HepG2 (cell line): ENCODE data around the gene ABCG5. TPM values are rescaled to one million over a fixed set of nuclear protein-coding genes. Genes with fewer than 3 reads are reported as not detected.

Experiments used
- ATAD3A ChIP-seq: sonication (generic); formaldehyde crosslinking; IDR thresholded peaks from 2 replicates; pipeline ENCODE4 v1.4.0; 2020; ENCODE audit warnings: missing genetic modification reagents
- KAT8 ChIP-seq: IDR thresholded peaks from 2 replicates; pipeline ENCODE4 v1.6.1; 2016; ENCODE audit warnings: missing genetic modification reagents, missing compliant biosample characterization
- KLF6 ChIP-seq: IDR thresholded peaks from 2 replicates; pipeline ENCODE4 v1.8.0; 2016; ENCODE audit warnings: missing biosample characterization, missing genetic modification reagents
- LCORL ChIP-seq, 2 experiments: fragments of 450-650 bp in 1 of 2; sonication (generic) in 1 of 2; formaldehyde crosslinking in 1 of 2; IDR thresholded peaks; 2 replicates each; pipeline versions ENCODE4 v1.5.0 to v1.6.1; 2017 to 2020; ENCODE audit warnings: antibody characterized with exemption in 1 of 2, missing genetic modification reagents in 1 of 2
- MNT ChIP-seq: fragments of 450-650 bp; IDR thresholded peaks from 2 replicates; pipeline ENCODE4 v1.6.1; 2016
- RARA ChIP-seq: IDR thresholded peaks from 2 replicates; pipeline ENCODE4 v1.6.1; 2016; ENCODE audit warnings: missing genetic modification reagents, missing compliant biosample characterization
- SMAD3 ChIP-seq: sonication (generic); formaldehyde crosslinking; IDR thresholded peaks from 2 replicates; pipeline ENCODE4 v1.4.0; 2020; ENCODE audit warnings: missing genetic modification reagents
- SP5 ChIP-seq: IDR thresholded peaks from 2 replicates; pipeline ENCODE4 v1.6.1; 2016; ENCODE audit warnings: low read depth, borderline replicate concordance
- TEAD3 ChIP-seq: optimal IDR thresholded peaks from 2 replicates; pipeline ENCODE3; 2016; ENCODE audit warnings: borderline replicate concordance
- YY1 ChIP-seq: IDR thresholded peaks from 2 replicates; pipeline ENCODE4 v1.6.1; 2011; ENCODE audit warnings: low read length, low read depth, moderate library complexity, mild to moderate bottlenecking; ENCODE audit not compliant: insufficient read depth, insufficient replicate concordance
- ZBTB25 ChIP-seq: IDR thresholded peaks from 2 replicates; pipeline ENCODE4 v1.6.1; 2018; ENCODE audit warnings: missing genetic modification reagents
- ZKSCAN8 ChIP-seq: IDR thresholded peaks from 2 replicates; pipeline ENCODE4 v1.6.1; 2016; ENCODE audit warnings: borderline replicate concordance, missing genetic modification reagents, missing compliant biosample characterization
- ZNF124 ChIP-seq: sonication (generic); formaldehyde crosslinking; IDR thresholded peaks from 2 replicates; pipeline ENCODE4 v1.4.0; 2020; ENCODE audit warnings: missing genetic modification reagents
- ZNF224 ChIP-seq: sonication (generic); formaldehyde crosslinking; IDR thresholded peaks from 2 replicates; pipeline ENCODE4 v1.5.0; 2020; ENCODE audit warnings: mild to moderate bottlenecking, missing genetic modification reagents
- ZNF501 ChIP-seq: sonication (generic); formaldehyde crosslinking; IDR thresholded peaks from 2 replicates; pipeline ENCODE4 v1.5.1; 2020; ENCODE audit warnings: mild to moderate bottlenecking, moderate library complexity, missing genetic modification reagents
- ZNF512B ChIP-seq: sonication (generic); formaldehyde crosslinking; IDR thresholded peaks from 2 replicates; pipeline ENCODE4 v1.5.1; 2020; ENCODE audit warnings: missing genetic modification reagents, mild to moderate bottlenecking, borderline replicate concordance
- ZNF530 ChIP-seq: sonication (generic); formaldehyde crosslinking; IDR thresholded peaks from 2 replicates; pipeline ENCODE4 v1.5.0; 2020; ENCODE audit warnings: low read depth, mild to moderate bottlenecking, missing genetic modification reagents
- ZNF556 ChIP-seq: sonication (generic); formaldehyde crosslinking; IDR thresholded peaks from 2 replicates; pipeline ENCODE4 v1.4.0; 2020; ENCODE audit warnings: mild to moderate bottlenecking, missing genetic modification reagents, borderline replicate concordance
- ZNF563 ChIP-seq: sonication (generic); formaldehyde crosslinking; IDR thresholded peaks from 2 replicates; pipeline ENCODE4 v1.8.0; 2022; ENCODE audit warnings: mild to moderate bottlenecking, moderate library complexity, missing genetic modification reagents
- ZNF572 ChIP-seq: sonication (generic); formaldehyde crosslinking; IDR thresholded peaks from 2 replicates; pipeline ENCODE4 v1.5.1; 2020; ENCODE audit warnings: mild to moderate bottlenecking, missing genetic modification reagents
- ZNF614 ChIP-seq: IDR thresholded peaks from 2 replicates; pipeline ENCODE4 v1.6.1; 2018; ENCODE audit warnings: missing biosample characterization, missing genetic modification reagents, inconsistent platforms, borderline replicate concordance
- polyA plus RNA-seq, 8 experiments: library from polyadenylated mRNA; depleted of rRNA in 3 of 8; stranded (reverse) in 7 of 8; unstranded in 1 of 8; fragments of >200 nt; fragmentation: Illumina TruSeq in 4 of 8; extraction: Trizol in 4 of 8; gene quantifications; 2 replicates each; pipeline versions ENCODE4 v1.2.1 to v1.2.3, GENCODE V29; 2011 to 2016; ENCODE audit warnings: low read depth in 4 of 8, missing spikeins in 1 of 8, mixed read lengths in 1 of 8; ENCODE audit not compliant: insufficient read depth in 1 of 8
- total RNA-seq, 5 experiments: library from RNA; depleted of rRNA; stranded (reverse); fragments of >200 nt; fragmentation: Illumina TruSeq; extraction: Trizol; gene quantifications; 2 replicates each; pipeline ENCODE4 v1.2.3, GENCODE V29; 2016; ENCODE audit warnings: low read depth in 1 of 5

Gene ABCG5
- total and polyA plus RNA-seq, 2 of the 13 experiments (the other 11 are each of a cell fraction or from before 2014, with no cell fraction given) = 15.1 to 39.0 TPM

GRCh38 chr2:43773876-43774613, 64.6 kb downstream of the ABCG5 start, which contains the start of gene DYNC2LI1 (continued):
- no peak for TF ChIP-seq MNT
- TF ChIP-seq ZBTB25 (CRISPR knock-in tag) = peak; percentile 65; the same call in 1 of the 2 replicates
- TF ChIP-seq TEAD3 (CRISPR knock-in tag) = peak; percentile 31
- 0 out of 2 replicates have a peak, but pooled peaks have one; percentile 25 for TF ChIP-seq SP5 (CRISPR knock-in tag)
- TF ChIP-seq ZNF124 (CRISPR knock-in tag) = peak; percentile 64; the same call in 1 of the 2 replicates
- 0 out of 2 replicates have a peak, but pooled peaks have one; percentile 64 for TF ChIP-seq ZKSCAN8
- peak; percentile 69; the same call in 1 of the 2 replicates for TF ChIP-seq ZNF563
- peak; percentile 81 for TF ChIP-seq ZNF501 (CRISPR knock-in tag)
- no peak for TF ChIP-seq ATAD3A (CRISPR knock-in tag)
- peak; percentile 90 for TF ChIP-seq KAT8 (CRISPR knock-in tag)
- TF ChIP-seq RARA = peak; percentile 55
- peak; percentile 67 for TF ChIP-seq YY1
- peak; percentile 30; the same call in 1 of the 2 replicates for TF ChIP-seq SMAD3
- TF ChIP-seq ZNF572 (CRISPR knock-in tag) = 0 out of 2 replicates have a peak, but pooled peaks have one; percentile 41
- 0 out of 2 replicates have a peak, but pooled peaks have one; percentile 42 for TF ChIP-seq KLF6 (CRISPR knock-in tag)
- 0 out of 2 replicates have a peak, but pooled peaks have one; percentile 45 for TF ChIP-seq ZNF512B (CRISPR knock-in tag)
- TF ChIP-seq ZNF224 (CRISPR knock-in tag) = 0 out of 2 replicates have a peak, but pooled peaks have one; percentile 43
- TF ChIP-seq ZNF556 (CRISPR knock-in tag) = peak; percentile 57; the same call in 1 of the 2 replicates
- no peak for TF ChIP-seq ZNF530
- no peak for TF ChIP-seq LCORL (IDR thresholded peaks at IDR 0.05)
- peak; percentile 16; the same call in 1 of the 2 replicates for TF ChIP-seq LCORL (CRISPR knock-in tag; IDR thresholded peaks at IDR 0.05)
- 0 out of 2 replicates have a peak, but pooled peaks have one; percentile 18 for TF ChIP-seq ZNF614 (CRISPR knock-in tag)
